Right lobe of liver (tissue), 4 donors: Measurements from ENCODE around the gene FMN1.
A peak's percentile ranks its signal among the peaks of the same experiment; 100 is the strongest.

Experiments used
- CTCF ChIP-seq, 4 donors: fragments of 200-600 bp in 3 of 4; fragments of 450-650 bp in 1 of 4; IDR thresholded peaks; one replicate each; pipeline versions ENCODE4 v1.5.1 to v1.8.0; 2016 to 2022; ENCODE audit warnings: antibody characterized with exemption in 4 of 4, mild to moderate bottlenecking in 2 of 4
- POLR2A ChIP-seq: fragments of 450-650 bp; IDR thresholded peaks from one replicate; pipeline ENCODE4 v1.6.1; 2017; ENCODE audit warnings: antibody characterized with exemption, mild to moderate bottlenecking
- donor health status: DM: no; HTN: no; CAD: no.
- donor health status: DM: no; HTN: no; CAD: no.
- donor health status: DM: no; HTN: yes; CAD: no.

- TF ChIP-seq CTCF (IDR thresholded peaks at IDR 0.05) (peak; percentile 32 to 60 (median 38)), POLR2A (no peak)
Observed at GRCh38 chr15:33226559-33227181, 32.2 kb upstream of the FMN1 start.
